GM12891 (cell line): ENCODE measurements around the gene CTNNA1.

Experiments
- DNase-seq: peaks from one replicate; pipeline ENCODE4 v3.0.0; 2011; ENCODE audit warnings: low spot score; ENCODE audit not compliant: insufficient read length
- FAIRE-seq: peaks from 2 replicates; lab custom pipeline; 2011; peaks lifted over from hg19 to GRCh38; lab: Jason Lieb, UNC
- PAX5 ChIP-seq: IDR thresholded peaks from 2 replicates; pipeline ENCODE4 v1.6.1; 2011; ENCODE audit warnings: low read length, moderate library complexity, mild to moderate bottlenecking; ENCODE audit not compliant: insufficient read depth, severe bottlenecking
- POLR2A ChIP-seq: IDR thresholded peaks from 2 replicates; pipeline ENCODE4 v1.6.1; 2011; ENCODE audit warnings: low read depth, low read length, control low read depth
- POLR2AphosphoS5 ChIP-seq: IDR thresholded peaks from 2 replicates; pipeline ENCODE4 v1.6.1; 2011; ENCODE audit warnings: low read depth, low read length, control low read depth
- POU2F2 ChIP-seq: IDR thresholded peaks from 2 replicates; pipeline ENCODE4 v1.6.1; 2011; ENCODE audit warnings: low read depth, mild to moderate bottlenecking, control low read depth, low read length, moderate library complexity
- SPI1 ChIP-seq: IDR thresholded peaks from 2 replicates; pipeline ENCODE4 v1.6.1; 2011; ENCODE audit warnings: low read depth, low read length, control low read depth
- TAF1 ChIP-seq: IDR thresholded peaks from 2 replicates; pipeline ENCODE4 v1.6.1; 2011; ENCODE audit warnings: low read depth, low read length, control low read depth

CTNNA1 gene

DNA sequence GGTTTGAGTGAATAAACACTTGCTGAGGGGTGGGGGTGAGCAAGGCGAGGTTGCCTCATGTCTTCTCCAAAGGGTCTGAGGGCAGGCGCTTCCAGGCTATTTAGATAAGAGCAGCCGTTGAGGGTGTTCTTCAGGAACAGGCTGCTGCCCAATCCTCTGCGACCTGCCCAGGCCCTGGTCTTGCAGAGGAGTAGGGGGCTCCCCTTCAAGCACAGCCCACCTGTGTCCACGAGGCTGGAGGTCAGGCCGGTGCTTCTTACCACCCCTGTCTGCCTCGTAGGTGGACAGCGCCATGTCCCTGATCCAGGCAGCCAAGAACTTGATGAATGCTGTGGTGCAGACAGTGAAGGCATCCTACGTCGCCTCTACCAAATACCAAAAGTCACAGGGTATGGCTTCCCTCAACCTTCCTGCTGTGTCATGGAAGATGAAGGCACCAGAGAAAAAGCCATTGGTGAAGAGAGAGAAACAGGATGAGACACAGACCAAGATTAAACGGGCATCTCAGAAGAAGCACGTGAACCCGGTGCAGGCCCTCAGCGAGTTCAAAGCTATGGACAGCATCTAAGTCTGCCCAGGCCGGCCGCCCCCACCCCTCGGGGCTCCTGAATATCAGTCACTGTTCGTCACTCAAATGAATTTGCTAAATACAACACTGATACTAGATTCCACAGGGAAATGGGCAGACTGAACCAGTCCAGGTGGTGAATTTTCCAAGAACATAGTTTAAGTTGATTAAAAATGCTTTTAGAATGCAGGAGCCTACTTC is 180.5 kb downstream of the CTNNA1 start:
- TF ChIP-seq POLR2AphosphoS5 (no peak), SPI1 (no peak), POU2F2 (no peak), TAF1 (no peak), PAX5 (no peak), POLR2A (no peak)
- no peak for DNase-seq
- FAIRE-seq, result no peak

DNA sequence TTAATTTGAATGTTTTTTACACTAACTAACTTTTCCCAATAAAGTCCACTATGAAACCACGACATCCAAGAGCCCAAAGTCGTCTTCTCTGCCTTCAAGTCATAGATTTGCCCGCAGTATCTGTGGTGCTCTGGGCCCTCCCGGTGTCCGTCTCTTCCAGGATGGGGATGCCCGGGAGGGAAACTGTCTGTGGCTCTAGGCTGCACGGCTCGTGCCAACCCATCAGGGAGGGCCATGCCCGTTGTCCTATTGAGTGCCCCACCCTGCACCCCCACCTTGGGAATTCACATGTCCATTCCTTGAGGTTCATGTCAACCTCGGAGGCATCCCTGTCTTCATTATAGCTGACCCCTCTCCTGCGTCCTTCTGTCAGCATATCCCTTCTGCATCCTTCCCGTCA is 181.7 kb downstream of the CTNNA1 start:
- no peak for TF ChIP-seq SPI1
- TF ChIP-seq TAF1, result no peak
- no peak for TF ChIP-seq POLR2AphosphoS5
- TF ChIP-seq POLR2A, result no peak
- TF ChIP-seq PAX5, result no peak
- TF ChIP-seq POU2F2, result no peak
- peak; percentile 9 for FAIRE-seq
- no peak for DNase-seq

DNA sequence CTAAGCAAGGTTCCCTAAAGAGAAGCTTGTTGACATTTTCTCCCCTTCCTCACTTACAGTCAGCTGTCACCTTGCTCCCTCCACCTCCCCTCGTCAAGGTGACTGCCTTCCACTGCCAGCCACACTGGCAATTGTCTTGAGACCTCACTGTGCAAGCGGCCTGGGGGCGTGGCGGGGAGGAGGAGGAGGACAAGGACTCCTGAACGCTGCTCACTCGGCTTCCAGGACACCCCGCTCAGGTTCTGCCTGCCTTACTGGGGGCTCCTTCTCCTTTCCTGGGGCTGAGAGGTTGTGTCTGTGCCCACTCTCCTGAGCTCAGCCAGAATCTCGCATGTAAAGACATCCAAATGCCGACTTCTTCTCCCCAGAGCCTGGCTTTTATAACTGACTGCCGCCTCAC is 182.2 kb downstream of the CTNNA1 start:
- DNase-seq (no peak), FAIRE-seq (no peak)
- TF ChIP-seq POLR2A (no peak), PAX5 (no peak)

DNA sequence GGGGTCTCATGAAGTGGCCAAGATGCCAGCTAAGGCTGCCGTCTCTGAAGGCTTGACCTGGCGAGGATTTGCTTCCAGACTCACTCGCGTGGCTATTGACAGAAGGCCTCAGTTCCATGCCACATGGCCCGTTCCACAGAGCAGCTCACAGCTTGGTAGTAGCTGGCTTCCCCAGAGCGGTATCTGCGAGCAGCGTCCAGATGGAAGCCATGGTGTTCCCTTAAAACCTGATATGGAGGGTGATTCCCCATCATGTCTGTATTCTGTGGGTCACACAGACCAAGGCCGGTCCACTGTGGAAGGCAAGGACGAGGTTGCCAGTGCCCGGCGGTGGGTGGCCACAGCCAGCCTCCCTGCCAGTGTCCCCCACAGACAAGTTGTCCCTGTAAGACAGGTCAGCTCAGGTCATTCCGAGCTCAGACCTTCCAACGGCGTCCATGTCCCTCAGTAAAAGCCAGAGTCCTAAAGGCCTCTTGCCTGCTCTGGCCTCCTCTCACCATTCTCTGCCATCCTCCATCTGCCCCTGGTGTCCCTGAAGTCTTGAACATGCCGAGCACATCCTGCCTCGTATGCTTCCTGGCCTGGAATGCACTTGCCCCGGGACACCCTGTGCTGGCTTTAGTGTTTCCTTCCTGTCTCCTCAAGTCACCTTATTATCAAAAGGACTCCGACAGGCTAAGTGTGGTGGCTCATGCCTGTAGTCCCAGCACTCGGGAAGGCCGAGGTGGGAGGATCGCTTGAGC is 183.2 kb downstream of the CTNNA1 start:
- no peak for FAIRE-seq
- TF ChIP-seq POLR2A (0 out of 2 replicates have a peak, but pooled peaks have one; percentile 11), TAF1 (no peak), SPI1 (no peak), POU2F2 (no peak), POLR2AphosphoS5 (peak; percentile 29; the same call in 1 of the 2 replicates), PAX5 (no peak)

DNA sequence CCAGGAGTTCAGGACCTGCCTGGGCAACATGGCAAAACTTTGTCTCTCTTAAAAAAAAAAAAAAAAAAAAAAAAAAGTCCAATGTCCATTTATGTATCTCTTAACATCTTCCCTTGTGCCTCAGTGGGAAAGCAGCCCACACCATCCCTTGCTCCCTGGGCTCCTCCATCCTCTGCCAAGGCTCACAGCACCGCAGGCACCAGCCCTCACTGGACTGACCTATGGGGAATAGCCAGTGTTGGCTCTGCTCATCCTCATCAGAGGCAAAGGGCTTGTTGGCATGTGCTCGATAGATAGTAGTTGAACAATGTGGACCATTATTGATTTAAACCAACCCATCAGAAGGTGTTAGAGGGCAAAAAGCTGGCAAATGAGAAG is 183.7 kb downstream of the CTNNA1 start:
- DNase-seq, result no peak
- TF ChIP-seq PAX5, result no peak
- TF ChIP-seq SPI1, result no peak
- TF ChIP-seq POLR2AphosphoS5, result no peak
- FAIRE-seq, result no peak

More for the DNA sequence above, 183.2 kb downstream of the CTNNA1 start:
- DNase-seq, result no peak

DNA sequence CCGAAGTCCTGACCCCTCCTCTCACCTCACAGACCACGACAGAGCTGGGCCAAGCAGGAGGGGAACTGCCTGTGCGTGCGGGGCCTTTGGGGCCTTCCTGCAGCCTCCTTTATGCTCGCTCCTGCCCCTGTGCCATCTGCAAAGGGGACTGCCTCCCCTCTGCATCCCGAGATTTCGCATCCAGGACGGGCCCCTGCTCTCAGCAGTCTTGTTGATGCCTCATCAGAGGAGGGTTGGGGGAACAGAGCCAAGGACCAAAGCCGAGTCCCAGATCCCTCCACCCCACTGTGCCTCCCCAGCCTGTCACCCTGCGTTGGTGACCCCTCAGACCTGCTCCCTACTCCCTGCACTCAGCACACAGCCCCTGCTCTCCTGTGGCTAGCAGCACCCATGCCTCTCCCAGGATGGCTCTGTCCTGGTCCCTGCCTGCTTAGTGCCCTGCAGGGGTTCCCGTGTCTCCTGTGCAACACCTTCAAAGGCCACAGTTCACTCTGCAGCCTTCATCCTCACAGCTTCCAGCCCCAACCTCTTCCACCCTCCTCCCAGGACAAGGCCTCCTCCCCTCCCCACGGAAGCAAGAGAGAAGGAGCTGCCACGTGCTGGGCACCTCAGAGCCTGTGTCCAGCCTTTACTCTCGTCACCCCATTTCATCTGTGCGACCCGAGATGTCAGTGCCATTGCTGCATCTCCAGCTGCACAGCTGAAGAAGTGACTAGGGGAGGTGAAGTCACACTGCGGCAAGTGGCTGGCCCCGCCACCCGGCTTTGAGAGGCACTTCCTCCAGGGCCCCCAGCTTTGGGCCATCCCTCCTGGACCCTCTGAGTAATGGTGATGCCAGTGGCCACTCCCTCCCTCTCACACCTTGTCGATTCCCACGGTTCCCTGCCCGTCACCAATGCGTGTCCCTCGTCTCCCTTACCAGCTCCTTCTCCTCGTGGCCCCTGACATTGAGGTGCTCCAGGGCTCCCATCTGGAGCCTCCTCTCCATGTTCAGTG is 184.5 kb downstream of the CTNNA1 start:
- TF ChIP-seq SPI1 (no peak), POLR2AphosphoS5 (peak; percentile 46)
- FAIRE-seq (no peak), DNase-seq (no peak)

DNA sequence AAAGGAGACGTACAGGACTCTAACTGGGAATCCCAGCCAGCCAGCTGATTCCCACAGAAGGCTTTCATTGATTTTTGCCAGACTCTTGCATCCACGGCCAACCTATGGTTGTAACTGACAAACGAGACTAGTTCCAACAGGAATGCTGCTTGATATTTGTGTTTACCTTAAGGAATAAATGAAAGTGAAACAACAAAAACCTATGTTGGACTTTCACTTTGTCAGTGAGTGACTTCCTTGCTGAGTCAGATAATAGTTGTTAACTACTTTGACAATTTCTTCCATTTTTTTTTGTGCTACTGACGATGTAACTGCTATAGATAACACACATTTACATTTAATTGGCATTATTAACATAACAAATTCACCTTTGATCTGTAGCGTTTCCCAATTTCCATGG is 185.3 kb downstream of the CTNNA1 start:
- no peak for TF ChIP-seq POLR2A
- no peak for TF ChIP-seq TAF1
- TF ChIP-seq SPI1, result no peak
- no peak for TF ChIP-seq POU2F2
- TF ChIP-seq PAX5, result no peak
- no peak for TF ChIP-seq POLR2AphosphoS5
- no peak for DNase-seq
- no peak for FAIRE-seq

DNA sequence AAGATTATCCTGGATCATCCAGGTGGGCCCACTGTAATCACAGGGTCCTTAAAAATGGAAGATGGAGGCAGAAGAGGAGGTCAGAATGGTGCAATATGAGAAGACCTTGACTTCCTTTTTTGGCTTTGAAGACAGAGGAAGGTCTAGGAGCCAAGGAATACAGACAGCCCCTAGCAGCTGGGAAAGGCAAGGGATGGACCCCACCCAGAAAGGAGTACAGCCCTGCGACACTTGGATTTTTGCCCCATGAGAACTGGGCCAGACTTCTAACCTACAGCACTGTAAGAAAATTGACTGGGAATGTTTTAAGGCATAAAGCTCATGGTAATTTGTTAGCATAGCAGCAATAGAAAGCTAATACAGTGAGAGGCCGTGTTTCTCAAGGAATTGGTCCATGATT is 188.8 kb downstream of the CTNNA1 start:
- DNase-seq (no peak), FAIRE-seq (no peak)
- TF ChIP-seq SPI1 (no peak), TAF1 (no peak), POU2F2 (no peak), POLR2A (no peak), POLR2AphosphoS5 (no peak), PAX5 (no peak)

DNA sequence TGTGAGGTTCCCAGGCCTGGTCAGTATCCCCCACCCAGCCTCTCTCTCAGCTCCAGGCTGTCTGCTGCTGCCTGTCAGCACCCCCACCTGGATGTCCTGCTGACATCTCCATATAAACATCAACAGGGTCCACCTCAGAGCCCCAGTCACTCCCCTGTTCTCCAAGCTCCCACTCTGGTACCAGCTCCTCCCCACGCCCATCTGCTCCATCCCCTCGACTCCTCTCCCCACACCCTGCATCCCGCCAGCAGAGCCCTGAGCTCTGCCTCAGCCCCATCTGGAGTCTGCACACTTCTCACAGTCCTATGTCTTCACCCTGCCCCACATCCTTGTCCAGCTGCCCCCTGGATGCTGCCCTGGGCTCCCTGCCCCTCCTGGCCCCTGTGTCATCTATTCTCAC is 189.6 kb downstream of the CTNNA1 start:
- no peak for FAIRE-seq
- TF ChIP-seq POLR2A (no peak), TAF1 (no peak), POLR2AphosphoS5 (no peak), POU2F2 (no peak), SPI1 (no peak)
- DNase-seq, result no peak
